ENCODE data around the gene LBX2.

LBX2 gene, protein sequence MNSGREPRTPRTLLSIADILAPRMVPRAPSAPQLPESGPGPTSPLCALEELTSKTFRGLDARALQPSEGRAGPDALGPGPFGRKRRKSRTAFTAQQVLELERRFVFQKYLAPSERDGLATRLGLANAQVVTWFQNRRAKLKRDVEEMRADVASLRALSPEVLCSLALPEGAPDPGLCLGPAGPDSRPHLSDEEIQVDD

DNA sequence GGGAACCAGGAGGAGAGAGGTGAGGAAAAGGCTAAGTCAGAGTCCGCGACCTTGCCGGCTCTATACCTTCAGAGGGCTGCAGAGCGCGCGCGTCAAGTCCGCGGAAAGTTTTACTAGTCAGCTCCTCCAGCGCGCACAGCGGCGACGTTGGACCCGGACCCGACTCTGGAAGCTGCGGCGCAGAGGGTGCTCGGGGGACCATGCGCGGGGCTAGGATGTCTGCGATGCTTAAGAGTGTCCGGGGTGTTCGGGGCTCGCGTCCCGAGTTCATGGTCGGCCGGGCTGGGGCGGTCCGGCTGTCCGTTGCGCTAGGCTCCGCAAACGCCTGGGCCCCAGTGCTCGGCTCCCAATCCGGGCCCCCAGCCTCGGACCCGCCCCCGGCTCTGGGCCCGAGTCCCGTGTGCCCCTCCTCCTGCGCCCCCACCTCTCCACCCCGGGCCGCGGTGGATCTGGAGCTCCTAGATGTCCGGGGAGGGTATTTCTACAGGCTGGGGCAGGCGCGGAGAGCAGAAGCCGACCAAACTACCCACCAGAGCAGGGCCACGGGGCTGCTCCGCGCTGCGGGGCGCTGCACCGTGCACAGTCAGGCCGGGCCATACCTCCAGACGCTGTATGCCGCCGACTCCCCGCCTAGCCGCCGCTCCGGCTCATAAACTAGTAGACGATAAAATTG, at the start of gene LBX2:
Gene LBX2 (minus strand): TSS at position 337 of the 673 bp plus-strand sequence. CDS start 66 bp downstream, at position 271.
- DNase-seq (ENCODE audit: low spot score) = no peak

DNA sequence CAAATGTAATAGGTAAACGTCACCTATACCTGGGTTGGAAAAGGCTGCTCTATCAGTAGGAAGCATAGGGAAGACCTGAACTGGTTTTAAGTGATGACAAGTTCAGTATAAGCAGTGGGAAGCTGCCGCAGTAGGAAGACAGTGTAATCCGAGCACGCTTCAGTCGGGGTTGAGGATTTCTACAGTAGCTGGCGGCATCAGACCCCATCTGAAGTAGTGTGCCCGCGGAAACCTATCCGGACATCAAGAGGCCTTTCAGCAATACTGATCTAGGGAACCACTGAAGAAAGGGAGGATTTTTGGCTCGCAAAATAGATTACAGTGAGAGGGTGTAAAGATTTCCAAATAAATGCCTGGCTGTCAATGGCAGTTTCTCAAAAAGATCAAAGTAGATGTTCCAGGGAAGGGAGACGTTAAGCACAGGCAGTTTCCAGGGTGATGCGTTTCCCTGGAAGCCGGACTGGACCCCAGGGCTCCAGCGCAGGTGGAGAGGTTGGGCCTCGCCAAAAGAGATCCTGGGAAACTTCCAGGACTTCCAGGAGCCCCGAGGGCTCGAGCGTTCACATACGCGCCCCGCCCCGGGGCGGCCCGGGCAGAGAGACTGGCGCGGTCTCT, 49.0 kb upstream of the LBX2 start:
- no peak for DNase-seq (ENCODE audit: low spot score)

DNA sequence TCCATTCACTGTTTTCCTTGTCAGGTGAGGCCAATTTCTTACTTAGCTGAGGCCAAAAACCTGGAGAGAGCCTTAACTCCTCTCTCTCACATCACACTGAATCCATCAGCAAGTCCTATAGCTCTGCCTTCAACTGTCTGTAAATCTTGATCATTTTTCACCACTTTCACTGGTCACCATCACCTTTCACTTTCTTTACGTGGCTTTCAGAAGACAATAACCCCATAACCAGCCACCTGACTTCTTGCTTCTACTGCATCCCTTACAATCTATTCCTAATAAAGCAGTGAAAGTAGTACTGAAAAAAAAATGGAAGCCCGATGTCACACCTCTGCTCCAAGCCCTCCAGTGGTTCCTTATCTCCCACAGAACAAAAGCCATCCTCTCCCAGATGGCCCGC, 46.6 kb upstream of the LBX2 start:
- no peak for DNase-seq (ENCODE audit: low spot score)

DNA sequence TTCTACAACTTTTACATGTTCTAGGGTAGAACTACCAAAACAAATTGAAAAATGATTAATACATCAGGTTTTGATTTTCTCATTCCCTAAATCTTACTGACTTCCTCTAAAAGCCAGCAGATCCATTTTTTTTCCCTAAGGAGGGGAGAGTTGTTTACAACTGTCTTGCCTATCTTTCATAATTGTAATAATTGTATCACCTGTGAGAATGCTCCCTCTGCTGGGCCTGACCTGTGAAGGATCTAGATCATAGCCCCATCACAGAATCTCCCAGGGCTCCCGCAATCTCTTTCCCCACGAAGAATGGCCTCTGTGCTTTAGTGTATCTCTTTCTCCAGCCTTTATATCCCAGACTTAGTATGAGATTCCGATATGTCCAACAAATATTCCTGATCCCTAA, 45.2 kb upstream of the LBX2 start:
- no peak for DNase-seq (ENCODE audit: low spot score)

DNA sequence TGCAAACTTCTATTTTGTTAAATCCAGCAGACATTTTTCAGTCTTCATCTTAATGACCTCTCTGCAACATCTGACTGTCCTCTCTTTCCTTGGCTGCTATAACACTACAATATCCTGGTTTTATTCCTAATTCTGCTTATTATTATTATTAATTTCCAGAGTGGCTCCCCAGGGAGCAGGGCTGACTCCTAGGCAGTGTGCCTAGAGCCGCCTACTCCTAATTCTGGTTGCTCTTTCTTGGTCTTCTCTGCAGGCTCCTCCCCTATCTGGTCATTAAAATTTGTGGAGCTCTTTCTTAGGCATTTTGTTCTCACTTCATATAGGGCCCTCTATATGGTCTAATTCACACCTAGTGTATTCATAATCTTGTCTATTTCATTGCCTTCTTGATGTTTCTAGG, 43.6 kb upstream of the LBX2 start:
- no peak for DNase-seq (ENCODE audit: low spot score)

DNA sequence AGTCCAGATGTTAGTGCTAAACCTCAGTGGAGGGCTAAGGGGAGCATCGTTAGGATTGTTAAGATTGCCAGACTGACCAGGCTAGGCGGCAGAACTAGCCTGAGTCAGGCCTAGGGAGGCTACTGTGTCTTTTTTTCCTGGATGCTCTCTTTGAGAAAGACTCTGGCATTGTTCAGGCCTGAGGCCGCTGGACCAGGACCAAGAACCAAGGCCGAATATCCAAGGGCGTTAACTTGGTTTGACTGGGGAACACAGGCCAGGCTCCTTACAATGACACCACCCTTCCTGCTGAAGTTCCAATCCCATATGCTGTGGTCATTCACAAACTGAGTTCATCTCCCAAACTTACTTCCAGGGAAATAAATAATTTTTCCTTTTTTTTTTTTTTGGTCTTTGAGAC, 40.9 kb upstream of the LBX2 start:
- DNase-seq (ENCODE audit: low spot score) = peak; percentile 89

DNA sequence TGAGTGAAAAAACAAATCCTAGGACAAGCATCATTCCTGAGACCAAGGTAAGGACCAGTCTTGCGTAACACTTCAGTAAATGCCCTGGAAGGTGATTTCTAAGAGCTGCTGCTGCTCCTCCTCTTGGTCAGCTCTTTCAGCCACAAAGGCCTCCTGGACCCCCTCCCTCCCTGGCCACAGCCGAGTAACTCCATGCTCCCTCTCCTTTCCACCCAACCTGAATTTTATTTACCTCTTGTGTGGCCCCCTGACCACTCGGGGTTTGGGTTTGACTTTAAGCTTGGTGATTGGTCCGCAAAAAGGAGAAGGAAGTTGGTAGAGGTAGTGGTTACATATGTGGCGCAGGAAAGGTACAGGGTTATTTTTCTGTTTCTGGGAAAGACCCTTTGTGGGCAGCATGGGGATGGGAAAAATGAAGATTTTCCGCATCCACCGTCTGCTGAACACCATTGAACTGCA, 39.5 kb upstream of the LBX2 start:
- no peak for DNase-seq (ENCODE audit: low spot score)

DNA sequence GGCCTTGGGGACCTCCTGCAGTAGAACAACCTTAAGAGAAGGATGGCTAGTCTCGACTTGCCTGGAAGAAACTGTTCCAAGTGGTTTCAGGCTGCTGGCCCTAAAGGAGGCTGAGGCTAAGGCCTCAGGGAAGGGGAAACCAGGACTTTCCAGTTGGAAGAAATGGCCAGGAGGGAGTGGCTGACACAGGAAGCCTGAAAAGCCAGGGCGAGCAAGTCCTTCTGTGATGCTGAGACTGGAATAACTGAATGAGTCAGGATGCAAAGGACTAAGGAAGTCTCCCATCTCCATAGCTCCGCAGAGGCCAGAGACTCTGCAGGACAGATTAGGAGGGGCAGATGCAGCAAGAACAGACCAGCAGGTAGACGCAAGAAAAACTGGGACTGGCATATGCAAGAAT, 37.7 kb upstream of the LBX2 start:
- no peak for DNase-seq (ENCODE audit: low spot score)

DNA sequence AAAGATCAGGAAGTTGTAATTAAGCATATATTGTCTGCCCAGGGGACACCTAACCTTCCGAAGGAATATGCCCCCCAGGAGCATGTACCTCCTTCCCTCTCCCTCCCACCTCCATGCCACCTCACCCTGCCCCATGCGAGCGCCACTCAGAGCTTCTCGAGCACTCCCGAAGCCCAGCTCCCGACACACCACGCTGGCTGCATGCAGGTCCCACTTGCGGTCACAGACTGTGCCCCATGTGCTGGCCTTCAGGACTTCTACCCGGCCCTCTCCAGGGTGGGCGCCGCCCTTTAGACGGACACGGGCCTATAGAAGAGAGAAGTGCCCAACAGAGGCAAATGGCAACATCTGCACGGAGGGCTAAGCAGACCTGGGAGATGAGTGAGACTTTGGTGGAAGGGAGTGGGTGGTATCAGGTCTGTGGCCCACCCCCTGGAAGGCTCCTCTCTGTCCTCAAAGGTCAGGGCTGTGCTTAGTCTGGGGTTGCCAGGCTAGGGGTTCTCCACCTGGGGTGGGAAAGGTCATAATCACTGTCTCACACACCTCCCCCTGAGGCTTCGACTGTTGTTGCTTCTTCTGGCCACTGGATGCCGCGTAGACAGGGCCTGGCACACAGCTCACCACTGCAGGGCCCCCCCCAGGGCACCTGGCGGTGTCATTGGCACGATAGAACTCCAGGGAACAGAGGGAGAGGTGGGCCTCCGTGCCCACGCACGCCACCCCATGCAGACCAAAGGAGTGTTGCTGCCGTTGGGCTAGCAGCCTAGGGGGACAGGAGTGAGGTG, 37.0 kb upstream of the LBX2 start:
- DNase-seq (ENCODE audit: low spot score) = no peak

DNA sequence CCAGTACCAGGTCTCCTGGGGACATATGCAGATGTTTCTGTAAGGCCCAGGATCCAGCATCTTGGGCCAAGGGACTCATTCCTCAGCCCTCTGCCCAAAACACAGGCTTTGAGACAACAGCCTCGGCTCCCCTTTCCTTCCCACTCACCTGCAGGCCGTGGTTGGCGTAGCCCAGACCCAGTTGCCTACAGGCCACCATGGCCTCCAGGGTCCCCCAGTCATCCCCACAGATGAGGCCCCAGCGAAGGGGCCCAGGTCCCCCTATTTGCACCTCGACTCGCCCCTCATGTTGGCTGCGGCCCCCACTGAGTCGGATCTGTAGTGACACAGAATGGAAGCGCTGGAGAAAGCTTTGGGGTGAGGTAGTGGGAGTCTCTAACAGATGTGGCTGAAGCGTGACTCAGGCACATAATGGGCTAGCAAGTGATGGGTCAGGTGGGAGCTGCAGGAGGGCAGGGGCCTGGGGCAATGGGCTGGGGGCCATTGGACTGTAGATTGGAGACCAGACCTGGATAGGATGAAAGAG, 36.1 kb upstream of the LBX2 start:
- no peak for DNase-seq (ENCODE audit: low spot score)

DNA sequence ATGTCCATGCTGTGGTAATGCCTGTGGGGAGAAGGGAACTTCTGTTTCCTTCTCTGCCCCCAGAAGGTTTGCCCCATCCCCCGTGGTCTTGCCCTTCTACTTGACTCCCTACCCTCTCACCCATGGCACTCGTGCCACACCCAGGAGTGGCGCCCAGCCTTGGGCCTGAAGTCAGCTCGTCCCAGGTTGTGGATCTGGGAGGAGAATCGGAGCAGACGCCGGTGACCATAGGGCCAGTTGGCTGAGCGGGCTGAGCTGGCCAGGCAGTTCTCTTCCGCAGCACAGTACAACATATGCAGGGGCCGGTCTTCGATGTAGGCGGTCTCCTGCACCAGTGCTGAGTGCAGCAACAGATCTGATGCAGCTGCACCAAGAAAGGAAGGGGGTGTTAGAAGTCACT, 35.0 kb upstream of the LBX2 start:
- DNase-seq (ENCODE audit: low spot score) = no peak

DNA sequence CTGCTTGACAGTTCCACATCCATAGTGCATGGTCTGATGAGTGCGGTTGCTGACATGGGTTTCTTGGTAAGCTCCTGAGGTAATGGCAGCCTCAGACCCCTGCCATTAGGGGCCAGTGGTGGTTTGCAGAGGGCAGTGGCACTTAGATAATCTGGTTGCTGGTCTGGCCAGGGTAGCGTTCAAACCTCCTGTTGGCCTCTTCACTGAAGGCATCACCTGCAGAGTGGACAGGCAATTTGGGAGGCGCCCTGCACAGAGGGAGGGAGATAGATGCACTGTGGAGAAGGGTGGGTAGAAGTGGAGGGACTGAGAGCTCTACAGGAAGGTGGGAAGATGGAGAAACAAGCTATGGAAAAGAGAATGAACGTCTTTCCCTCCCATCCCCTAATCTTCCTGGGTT, 34.1 kb upstream of the LBX2 start:
- no peak for DNase-seq (ENCODE audit: low spot score)

DNA sequence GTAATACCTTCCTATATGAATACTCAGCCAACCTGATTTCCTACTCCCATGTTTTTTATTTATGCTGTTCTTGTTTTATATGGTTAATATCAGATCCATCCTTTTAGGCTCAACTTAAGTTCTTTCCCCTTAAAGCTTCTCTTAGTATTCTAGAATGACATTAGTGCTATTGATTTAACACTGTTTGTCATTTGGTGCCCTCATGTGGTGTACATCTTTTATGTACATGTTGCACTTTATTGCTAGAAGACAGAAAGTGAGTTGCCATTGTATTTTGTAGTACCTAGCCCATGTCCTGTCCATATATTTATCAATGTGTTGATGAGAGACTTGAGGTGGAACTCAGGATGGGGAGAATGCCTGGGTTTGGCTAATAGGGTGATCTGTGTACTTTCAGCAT, 32.8 kb upstream of the LBX2 start:
- DNase-seq (ENCODE audit: low spot score) = peak; percentile 26

DNA sequence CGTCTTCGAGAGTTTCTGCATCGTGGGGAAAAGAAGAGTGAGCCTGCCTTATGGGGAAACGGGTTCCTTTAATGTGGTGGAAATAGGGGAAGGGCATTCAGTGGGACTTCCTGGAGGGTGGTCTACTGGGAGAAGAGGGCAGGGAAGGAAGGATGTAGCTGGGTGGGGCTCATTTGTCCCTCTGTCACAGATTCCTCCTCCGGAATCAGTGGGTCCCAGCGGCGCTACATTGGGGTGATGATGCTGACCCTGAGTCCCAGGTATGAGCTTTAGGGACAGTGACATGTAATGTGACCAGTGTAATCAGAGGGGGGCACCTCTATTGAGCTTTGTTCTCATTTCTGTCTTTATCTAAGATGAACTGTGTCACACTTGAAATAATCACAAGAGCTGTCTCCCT, 32.3 kb upstream of the LBX2 start:
- no peak for DNase-seq (ENCODE audit: low spot score)

DNA sequence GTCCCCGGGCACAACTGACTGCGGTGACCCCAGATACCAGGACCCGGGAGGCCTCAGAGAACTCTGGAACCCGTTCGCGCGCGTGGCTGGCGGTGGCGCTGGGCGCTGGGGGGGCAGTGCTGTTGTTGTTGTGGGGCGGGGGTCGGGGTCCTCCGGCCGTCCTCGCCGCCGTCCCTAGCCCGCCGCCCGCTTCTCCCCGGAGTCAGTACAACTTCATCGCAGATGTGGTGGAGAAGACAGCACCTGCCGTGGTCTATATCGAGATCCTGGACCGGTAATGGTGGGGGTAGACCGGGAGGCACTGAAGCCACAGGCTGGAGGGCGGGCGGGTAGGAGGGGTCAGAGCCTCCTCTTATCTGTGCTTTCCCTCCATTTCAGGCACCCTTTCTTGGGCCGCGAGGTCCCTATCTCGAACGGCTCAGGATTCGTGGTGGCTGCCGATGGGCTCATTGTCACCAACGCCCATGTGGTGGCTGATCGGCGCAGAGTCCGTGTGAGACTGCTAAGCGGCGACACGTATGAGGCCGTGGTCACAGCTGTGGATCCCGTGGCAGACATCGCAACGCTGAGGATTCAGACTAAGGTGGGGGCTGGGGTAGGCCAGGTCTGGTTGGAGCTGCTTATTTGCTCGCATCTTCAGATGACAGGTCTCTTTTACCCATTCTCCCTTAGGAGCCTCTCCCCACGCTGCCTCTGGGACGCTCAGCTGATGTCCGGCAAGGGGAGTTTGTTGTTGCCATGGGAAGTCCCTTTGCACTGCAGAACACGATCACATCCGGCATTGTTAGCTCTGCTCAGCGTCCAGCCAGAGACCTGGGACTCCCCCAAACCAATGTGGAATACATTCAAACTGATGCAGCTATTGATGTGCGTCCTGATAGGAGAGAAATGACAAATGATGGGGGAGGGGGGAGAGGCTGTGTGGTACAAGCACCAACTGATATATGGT, 31.1 kb upstream of the LBX2 start:
- peak; percentile 54 for DNase-seq (ENCODE audit: low spot score)

DNA sequence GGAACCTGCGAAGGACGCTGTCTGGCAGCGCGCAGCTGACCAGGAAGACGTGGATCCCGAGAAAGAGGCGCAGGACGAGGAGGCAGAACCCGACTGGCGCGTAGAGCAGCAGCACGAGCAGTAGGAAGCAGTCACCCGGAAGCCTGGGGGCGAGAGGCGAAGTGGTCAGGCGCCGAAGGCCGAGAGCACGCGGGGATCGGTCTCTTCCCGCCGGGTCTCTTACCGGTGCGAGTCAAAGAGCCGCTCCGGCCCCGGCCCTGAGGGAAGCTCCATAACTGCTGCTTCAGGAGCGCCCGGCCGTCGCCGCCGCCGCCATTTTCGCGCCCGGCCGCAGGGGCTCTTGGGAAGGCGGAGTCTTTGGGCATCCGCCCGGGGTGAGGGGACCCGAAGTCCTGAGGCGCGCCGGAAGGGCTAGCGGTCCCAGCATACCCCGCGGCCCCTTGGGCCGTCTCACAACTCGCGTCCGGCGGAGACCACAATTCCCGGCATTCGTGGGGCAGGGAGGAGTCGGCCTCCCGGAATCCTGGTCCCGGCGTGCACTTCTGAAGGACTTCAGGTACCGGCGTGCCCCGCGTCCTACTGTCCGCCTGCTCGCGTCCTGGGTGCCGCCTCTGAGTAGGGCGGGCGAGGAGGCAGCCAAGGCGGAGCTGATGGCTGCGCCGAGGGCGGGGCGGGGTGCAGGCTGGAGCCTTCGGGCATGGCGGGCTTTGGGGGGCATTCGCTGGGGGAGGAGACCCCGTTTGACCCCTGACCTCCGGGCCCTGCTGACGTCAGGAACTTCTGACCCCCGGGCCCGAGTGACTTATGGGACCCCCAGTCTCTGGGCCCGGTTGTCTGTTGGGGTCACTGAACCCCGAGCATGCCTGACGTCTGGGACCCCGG, 30.2 kb upstream of the LBX2 start, which contains the start of the genes AUP1 and HTRA2:
Gene AUP1 (minus strand): TSS at position 350 of the 882 bp plus-strand sequence. CDS start 77 bp downstream, at position 273.
Gene HTRA2 (plus strand): TSS at position 577 of the 882 bp plus-strand sequence. CDS start 74 bp downstream, at position 651.
- DNase-seq (ENCODE audit: low spot score) = peak; percentile 99

DNA sequence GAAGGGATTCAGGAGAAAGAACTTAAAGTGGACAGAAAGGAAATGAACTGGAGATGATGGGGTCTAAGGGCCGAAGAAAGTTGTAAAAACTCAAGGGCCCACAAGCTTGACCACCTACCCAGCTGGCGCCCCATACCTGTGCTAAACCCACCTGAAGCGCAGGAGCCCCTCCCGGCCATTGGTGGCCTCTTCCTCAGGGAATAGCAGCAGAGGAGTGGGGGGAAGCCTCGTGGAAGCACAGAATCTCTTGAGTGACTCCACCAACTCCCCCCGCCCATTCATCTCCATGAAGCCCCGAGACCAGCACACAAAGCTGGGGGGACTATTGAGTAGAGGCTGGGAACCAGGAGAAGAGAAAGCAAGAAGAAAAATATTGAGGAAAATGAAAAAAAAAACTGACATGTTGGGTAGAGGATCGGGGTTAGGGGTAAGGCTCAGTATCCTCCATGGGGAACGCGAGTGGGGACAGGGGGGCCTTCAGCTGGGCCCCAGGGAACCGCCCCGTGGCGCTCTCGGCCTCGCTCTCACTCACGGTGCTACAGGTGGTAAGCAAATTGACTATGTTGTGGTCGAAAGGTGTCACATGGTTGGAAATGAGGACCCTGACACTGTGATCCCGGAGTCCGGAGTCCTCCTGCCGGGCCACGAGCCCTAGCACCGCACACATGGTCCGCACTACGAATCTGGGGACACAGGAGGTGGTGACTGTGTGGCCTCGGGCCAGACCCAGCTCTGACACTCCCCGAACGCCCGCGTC, 29.4 kb upstream of the LBX2 start:
- no peak for DNase-seq (ENCODE audit: low spot score)

DNA sequence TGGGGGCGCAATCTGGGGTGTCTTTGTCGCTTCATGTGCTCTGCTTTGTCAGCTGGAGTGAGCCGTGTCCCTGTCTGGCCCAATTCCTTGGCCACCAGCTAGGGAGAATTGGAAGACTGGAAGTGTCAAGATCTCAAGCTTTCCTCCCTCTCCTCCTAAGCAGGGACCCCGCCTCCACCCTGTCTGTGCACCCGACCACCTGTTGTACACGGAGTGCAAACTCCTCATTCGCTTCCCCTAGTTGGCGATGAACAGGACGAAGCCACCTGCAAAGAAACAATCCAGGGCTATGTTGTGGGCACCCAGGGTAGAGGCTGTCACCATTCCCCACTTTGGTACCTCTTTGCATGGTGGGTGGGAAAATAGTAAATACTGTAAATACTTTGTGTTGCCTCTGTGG, 28.3 kb upstream of the LBX2 start:
- DNase-seq (ENCODE audit: low spot score) = no peak

DNA sequence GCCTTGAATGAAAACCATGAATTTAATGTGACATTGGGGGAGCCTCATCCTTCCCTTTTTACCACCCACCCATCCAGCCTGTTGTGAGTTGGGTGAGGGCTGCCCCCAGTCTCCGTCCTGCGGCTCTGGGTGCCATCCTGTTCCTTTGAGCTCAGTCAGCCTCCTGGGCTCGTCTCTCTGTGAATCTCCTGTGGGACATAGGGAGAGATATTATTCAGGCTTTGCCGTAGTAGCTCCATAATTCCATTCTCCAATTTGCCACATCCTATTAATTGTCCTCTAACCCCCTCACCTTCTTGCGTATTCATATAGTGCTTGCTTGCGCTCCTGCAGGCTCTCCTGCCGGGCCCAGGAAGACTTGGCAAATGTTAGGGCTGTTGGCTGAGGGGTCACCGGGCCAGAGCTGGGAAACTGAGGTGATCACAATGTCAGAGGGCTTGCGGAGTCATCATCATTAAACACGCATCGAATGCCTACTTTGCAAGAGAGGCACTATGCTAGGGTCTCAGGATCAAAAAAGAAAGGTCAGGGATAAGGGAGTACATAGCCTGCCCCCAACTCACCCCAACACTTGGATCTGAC, 27.3 kb upstream of the LBX2 start:
- DNase-seq (ENCODE audit: low spot score) = no peak

All from AG20443 (cell line).